ENCODE data around the gene PPIA.
"Not testable (repeated sequence)": the region's sequence is repeated elsewhere in the genome, so short reads cannot be mapped to it uniquely, and the experiment has no call there.

Gene PPIA

DNA sequence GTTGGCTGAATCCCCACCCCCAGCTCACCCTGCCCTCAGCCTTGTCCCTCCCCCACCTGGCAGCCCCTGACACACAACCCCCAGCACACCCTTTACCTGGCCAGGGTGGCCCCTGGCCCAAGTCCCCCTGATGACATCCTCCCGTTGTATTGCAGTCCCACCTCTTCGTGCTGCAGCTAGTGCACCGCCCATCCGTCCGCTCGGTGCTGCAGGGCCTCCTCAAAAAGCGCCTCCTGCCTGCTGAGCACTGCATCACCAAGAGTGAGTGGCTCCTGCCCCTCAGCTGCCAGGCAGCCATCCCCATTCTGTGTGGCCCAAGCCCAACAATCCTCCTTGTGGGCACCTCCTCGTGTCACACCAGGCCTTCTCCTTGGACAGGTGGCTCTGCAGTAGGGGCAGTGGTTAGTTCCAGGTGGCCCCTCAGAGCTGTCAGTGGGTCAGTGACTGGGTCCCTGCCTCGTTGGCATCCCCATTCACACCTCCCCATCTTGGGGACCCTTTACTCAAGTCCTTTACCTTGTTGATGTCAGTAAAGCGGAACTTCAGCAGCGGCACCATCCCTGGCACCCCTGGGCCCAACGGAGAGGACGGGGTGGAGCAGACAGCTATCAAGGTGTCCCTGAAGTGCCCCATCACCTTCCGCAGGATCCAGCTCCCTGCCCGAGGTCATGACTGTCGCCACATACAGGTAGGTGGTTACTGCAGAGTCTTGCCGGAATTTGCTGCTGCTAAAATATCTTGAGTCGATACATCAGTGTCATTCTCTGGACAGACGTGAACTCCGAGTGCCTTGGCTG, 33.6 kb upstream of the PPIA start:
- no peak for DNase-seq

DNA sequence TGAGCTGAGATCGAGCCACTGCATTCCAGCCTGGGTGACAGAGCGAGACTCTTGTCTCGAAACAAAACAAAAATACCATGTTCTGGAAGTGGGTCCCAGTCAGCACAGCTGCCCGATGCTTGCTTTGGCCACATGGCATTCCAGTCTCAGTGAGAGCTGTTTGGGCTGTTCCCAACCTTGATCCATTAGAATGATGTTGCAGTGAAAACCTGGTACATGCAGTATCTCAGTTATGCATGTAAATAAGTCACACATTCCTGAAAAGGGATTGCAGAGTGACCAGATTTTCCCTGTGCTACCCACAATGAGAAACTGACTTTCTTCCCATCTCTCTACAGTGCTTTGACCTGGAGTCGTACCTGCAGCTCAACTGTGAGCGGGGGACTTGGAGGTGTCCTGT, 32.4 kb upstream of the PPIA start:
- DNase-seq: no peak

DNA sequence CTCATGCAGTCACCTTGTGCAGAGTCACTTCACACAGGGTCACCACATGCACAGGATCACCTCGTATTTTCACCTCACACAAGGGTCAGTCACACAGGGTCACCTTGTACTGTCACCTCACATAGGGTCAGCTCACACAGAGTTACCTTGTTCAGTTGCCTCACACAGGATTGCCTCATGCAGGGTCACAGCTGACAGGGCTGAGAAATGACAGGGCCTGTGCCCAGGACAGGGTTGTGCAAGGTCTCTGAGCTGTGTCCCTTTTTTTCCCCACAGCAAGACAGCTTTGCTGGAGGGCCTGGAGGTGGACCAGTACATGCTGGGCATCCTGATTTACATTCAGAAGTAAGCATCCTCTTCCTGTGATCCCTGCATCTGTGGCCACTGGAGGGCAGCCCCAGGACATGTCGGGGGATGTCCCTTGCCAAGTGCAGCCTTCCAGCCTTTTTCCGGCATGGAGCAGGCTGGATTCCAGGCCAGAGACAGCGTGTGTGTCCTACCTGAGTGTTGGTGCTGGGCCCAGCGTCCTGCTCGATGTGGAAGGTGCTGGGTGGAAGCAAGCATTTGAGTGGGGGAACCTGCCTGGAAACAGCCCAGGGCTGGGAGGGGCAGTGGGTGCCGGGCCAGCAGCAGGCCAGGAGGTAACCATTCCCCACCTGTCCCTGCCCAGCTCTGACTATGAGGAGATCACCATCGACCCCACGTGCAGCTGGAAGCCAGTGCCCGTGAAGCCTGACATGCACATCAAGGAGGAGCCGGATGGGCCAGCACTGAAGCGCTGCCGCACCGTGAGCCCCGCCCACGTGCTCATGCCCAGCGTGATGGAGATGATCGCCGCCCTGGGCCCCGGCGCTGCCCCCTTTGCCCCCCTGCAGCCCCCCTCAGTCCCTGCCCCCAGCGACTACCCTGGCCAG, 31.6 kb upstream of the PPIA start:
- DNase-seq: peak in 8 of 56 donors; percentile 10 to 42 (median 24)

DNA sequence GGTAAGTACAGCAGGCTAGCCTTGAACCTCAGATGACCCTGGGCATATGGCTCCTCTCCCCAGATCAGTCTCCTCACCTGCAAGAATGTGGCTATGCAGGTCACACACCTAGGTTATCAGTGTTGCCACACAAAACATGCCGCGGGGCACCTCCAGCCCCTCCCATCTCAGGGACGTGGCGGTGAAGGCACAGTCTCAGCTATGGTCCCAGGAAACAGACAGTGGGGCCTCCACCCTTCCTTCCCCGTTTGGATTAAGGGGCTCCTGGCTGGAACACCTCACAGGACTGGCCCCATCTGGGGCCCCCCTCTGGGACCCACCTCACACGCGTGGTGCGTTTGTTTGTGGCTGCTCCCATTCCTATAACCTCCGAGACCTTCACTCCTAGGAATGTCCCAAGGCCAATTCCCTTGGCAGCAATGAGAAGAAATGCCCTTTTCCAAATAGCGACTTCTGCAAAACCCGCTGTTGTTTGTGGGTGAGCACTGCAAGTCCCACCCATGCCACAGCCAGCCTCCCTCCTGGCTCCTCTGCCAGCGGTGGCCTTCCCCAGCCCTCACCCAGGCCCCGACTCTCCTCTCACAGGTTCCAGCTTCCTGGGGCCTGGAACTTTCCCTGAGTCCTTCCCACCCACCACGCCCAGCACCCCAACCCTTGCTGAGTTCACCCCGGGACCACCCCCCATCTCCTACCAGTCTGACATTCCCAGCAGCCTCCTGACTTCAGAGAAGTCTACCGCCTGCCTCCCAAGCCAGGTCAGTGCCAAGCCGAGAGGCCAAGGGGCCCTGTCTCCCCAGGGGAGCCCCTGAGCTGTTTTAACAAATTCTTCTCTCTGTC, 30.7 kb upstream of the PPIA start:
- DNase-seq: no peak

DNA sequence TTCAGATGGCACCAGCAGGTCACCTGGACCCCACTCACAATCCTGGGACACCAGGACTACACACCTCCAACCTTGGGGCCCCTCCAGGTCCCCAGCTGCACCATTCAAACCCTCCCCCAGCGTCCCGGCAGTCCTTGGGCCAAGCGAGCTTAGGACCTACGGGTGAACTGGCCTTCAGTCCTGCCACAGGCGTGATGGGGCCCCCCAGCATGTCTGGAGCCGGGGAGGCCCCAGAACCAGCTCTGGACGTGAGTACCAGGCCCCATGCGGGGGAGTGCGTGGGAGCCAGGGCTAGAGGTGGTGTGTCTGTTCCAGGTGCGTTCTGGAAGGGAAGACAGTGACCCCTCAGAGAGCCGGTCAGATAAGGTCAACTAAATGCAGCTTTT, 30.1 kb upstream of the PPIA start:
- DNase-seq: no peak

DNA sequence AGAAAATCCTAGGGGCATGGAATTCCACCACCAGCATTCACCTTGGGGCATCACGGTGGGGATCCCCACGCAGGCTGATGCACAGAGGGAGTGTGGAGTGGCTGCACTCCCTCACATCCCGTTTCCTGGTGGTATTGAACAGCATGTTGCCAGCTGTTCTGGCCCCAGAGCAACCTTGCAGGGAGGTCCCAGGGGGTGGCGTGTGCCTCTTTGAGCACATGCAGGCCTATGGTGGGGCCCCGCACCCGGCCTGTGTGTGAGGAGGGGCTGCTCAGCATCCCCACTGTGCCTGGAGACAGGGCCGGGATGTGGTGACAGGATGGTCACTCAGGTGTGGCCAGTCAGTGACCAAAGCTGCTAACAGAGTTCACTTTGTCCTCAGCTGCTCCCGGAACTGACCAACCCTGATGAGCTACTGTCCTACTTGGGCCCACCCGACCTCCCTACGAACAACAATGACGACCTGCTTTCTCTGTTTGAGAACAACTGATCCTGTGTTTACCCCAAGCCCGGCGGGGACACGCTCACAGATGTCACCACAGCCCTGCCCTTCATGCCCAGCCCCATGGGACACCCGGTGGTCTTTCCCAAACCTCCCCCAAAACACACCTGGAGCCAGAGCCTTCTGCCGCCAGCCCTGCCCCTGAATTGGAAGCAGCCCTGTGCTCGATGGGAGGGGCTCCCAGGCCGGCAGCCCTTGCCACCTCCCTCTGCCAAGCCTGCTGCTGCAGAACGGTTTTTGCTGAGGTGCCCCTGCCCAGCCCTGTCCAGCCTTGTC, 29.2 kb upstream of the PPIA start:
- peak in 26 of 56 donors; percentile 14 to 64 (median 50) for DNase-seq

DNA sequence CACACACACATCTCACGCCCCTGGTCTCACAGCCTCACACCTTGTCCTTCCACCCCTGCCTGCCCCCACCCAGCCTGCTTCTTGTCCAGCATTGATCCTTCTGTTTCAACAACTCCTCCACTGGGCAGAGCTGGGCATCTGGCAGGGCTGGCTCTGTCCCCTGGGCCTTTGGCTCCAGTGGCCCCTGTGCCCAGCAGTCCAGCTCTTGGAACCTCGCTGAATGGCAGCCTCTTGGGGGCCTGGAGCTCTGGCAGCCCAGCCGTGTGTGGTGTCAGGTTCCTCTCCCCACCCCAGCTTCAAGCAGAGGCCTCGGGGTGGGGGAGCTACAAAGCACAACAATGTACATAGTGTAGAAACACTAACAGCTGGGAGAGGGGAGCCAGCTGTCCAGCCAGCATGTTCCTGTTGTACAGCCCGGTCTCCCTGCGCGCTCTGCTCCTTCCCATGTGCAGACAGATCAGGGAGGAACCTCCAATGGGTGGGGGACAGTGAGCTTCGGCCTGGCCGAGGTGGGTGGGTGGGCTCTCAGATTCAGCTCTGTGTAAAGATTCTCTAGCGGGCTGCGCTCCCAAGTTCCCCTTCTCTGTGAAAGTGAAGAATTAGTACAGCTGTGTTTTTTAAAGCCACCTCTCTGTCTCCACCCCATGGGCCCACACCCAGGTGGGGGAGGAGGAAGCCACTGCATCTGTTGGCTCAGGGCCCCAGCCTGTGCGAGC, 28.4 kb upstream of the PPIA start:
- DNase-seq: peak in 41 of 56 donors; percentile 20 to 80 (median 61)

DNA sequence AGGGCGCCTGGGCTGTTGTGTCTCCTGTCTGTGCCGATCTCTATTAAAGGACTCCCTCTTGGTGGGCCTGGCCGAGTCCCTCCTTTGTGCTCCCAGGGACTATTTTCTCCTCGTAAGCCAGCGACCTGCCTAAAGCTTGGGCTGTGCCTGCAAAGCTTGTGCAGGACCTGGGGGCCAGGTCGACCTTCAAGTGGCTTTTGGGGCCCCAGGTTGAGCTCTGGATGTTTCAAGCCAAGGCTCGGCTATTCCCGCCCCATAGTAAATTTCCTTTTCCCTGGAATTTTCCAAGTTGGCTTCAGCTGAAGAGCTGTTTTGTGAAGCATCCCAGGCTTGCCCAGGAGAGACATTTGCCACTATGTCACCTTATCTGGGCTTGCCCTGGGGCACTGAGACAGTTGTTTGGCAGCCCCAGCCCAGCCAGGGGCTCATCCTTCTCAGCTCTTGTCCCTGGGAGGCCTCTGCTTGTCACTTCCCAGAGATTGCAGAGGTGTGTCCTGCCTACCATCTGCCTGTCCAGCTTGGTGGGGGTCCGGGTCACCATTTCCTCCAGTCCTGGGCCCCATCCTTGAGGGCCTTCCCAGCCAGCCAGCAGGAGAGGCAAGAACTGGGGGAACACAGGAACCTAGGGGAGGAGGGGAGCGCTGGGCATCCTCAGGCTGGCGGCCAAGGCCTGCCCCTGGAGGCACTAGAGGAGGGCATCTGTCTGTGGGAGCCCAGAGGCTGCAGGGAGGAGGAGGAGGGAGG, 27.7 kb upstream of the PPIA start:
- DNase-seq: peak in 17 of 56 donors; percentile 14 to 55 (median 31)

DNA sequence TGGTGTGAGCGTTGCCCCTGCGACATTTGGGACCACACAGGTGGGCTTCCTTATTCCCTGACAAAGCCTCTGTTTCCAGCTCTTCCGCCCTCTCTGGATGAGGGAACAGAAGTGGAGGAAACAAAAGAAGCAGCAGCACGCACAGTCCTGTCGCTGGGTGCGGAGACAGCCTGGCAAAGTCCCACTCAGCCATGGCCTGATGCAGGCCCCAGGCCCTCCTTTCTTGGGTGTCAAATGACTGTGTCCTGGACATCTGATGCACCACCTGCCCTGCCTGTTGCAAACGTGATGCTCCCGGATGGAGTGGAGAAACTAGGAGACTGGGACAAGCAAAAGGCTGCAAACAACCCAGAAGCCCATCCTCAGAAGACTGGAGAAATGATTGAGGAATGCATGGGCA, 27.1 kb upstream of the PPIA start:
- DNase-seq: peak in 3 of 56 donors; percentile 11 to 17 (median 14)

DNA sequence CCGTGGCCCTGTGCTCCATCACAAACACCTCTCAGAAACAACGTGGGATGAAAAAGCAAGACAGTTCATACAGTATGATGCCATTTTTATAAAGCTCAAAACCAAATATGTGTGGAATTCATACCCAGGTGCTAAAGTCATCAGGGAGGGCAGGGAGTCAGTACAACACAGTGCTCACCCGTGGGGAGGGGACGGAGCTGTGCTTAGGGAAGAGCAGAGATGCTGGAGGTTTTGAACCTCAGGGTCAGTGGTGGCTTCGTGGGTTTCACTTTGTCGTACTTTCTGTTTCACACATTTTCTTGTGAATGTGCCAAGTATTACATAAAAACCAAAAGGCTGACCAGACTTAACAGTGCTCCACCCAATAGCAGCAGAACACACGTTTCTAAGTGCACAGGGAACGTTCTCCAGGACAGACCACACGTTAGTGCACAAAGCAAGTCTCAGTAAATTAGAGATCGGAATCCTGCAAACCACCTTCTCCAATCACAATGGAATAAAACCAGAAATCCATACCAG, 26.6 kb upstream of the PPIA start:
- DNase-seq: no peak

DNA sequence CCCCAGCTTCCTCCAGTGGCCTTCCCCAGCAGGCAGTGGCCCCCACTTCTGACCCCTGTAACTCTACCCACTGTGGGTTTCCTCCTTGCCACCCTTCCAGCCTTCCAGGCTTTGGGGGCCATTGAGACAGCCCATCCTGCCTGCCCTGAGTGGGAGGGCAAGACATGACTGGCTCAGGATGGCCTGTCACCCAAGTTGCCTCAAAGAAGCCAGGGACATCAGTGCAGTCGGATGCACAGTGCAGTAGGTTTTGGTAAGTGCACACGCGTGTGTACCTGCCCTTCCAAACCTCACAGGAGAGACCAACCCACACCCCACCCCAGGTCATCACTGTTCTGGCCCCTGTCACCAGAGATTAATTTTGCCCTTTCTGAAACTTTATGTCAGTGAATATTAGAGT, 25.1 kb upstream of the PPIA start:
- DNase-seq: no peak

DNA sequence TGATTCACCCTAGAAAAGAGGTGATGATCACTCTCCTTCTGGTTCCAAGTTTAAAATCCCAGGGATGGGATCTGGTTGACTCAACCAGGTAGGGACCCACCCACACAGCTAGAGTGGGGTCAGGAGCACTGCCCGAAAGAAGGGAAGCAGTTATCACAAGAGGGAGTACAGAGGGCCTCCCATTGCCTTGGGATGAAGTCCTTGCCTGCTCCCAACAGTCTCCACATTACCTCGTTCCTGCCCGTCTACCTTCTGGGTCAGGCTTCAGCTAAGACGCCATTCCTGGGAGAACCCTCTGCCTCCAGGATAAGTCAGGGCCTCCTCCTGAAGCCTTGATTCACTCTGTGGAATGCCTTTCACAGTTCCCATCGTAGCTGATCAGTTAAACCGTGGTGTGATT, 24.0 kb upstream of the PPIA start:
- no peak for DNase-seq

DNA sequence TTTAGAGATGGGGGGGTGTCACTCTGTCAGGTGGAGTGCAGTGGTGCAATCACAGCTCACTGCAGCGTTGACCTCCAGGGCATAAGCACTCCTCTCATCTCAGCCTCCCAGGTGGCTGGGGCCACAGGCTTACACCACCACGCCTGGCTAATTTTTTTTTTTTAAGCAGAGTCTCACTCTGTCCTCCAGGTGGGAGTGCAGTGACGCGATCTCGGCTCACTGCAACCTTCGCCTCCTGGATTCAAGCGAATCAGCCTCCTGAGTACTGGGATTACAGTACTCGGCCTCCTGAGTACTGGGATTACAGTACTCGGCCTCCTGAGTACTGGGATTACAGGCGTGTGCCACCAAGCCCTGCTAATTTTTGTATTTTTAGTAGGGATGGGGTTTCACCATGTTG, 23.6 kb upstream of the PPIA start:
- DNase-seq: no peak

DNA sequence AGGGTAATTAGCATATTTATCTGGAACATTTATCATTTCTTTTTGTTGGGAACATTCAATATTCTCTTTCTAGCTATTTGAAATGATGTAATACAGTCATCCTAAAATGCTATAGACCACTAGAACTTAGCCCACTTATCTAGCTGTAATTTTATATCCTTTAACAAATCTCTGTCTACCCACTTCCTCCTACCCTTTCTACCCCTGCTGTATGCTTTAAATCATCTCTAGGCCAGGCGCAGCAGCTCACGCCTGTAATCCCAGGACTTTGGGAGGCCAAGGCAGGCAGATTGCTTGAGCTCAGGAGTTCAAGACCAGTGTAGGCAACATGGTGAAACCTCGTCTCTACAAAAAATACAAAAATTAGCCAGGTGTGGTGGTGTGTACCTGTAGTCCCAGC, 22.0 kb upstream of the PPIA start:
- not testable (repeated sequence) for DNase-seq

DNA sequence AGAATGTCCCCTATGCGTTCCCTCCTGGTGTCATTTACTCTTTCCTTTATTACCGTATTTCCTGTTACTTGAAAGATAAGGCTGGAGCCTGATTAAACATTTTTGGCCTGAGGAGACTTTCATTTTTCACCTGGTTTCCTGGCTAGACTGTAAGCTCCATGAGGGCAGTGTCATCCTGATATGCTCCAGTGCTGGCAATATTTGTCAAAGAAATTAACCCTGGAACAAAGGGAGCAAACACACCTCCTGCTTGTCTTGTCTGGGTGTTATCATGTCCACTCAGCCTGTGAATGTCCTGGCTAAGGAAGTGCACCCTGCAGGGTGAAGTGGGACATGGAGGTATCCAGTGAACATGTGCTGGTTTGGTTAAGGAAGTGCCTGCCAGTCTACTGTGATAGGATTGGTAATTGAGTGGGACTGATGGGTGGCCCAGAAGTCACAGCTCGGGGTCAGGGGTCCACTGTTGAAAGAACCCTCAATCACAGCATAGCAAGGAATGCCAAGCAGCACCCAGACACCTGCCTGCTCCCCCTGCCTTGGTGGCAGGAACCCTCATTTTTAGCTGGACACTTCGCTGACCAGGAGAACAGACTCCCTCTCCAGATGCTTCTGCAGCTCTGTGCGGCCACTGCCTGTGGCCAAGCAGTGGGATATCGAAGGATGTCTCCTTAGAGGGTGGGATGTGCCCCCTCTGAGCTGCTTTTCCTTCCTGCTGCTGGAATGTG, 20.9 kb upstream of the PPIA start:
- DNase-seq: no peak

DNA sequence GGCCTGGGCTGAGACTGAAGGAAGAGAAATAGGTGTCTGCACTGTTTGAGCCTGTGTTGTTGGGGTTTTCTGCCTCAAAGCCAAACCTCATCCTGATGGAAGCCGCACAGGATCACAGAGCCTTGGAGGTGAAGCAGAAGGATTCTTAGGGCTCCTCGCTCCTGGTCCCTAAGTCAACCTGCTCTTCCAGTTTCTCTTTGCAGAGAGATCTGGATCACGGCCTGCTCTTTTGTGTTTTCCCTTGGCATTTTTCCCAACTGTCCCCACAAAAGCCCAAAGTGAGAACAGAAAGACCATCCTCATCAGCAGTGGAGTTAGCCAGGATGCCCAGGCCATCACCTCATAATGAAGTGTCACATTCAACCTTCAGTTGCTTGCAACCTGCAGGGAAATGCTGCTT, 20.3 kb upstream of the PPIA start:
- no peak for DNase-seq

DNA sequence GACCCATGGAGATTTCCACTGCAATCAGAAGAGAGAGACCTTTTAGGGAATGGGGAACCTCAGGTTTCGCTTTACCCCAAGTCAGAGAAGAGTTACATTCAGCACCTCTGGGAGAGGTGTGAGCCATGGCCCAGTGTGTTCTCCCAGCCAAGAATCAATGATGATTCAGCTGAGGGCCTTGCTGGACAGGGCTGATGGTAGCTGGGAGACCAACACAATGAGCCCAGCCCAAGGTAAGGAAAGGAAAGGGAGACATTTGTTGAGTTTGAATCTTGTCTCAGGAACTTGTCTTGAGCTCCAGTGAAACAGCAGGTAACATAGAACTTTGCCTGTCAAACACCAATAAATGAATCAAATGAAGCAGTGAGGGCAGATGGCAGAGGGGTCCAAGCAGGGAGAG, 14.0 kb upstream of the PPIA start:
- DNase-seq: no peak

DNA sequence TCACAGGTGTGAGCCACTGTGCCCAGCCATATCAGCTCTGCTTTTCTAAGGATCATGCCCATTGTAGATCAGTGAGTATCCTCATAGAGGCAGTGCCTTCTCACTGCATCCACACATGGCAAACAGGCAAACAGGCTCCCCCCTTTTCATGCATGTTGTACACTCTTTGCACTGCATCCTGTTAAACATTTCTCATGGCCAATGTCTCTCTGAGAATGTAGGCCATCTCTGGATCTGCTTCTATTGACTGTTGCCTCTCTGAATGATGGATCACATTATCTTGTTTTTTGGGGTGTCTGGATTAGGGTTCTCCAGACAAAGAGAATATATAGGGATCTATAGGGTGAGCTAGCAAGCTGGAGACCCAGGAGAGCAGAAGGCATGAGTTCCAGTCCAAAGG, 13.1 kb upstream of the PPIA start:
- no peak for DNase-seq

All from amygdala (tissue), 56 donors.